Mesendoderm (in vitro differentiated cells): Measurements from ENCODE around the gene FLCN.
"Not testable (repeated sequence)": the region's sequence is repeated elsewhere in the genome, so short reads cannot be mapped to it uniquely, and the experiment has no call there.

ENCODE experiments used
- DNase-seq: peaks from one replicate; pipeline ENCODE4 v3.0.0; 2013
- H2AK5ac ChIP-seq: 2 replicates; pipeline ENCODE4 v1.6.1; 2013; ENCODE audit warnings: low read length, inconsistent platforms
- H2BK120ac ChIP-seq: 2 replicates; pipeline ENCODE4 v1.6.1; 2013; ENCODE audit warnings: low read depth, mild to moderate bottlenecking, low read length, moderate library complexity, mixed read lengths
- H2BK15ac ChIP-seq: replicated peaks from 2 replicates; pipeline ENCODE4 v1.6.1; 2013; ENCODE audit warnings: low read depth, mild to moderate bottlenecking, moderate library complexity
- H2BK5ac ChIP-seq: 2 replicates; pipeline ENCODE4 v1.6.1; 2013; ENCODE audit warnings: low read length, inconsistent platforms
- H3K18ac ChIP-seq: 2 replicates; pipeline ENCODE4 v1.6.1; 2013; ENCODE audit warnings: mild to moderate bottlenecking, low read length, mixed read lengths
- H3K23ac ChIP-seq: one replicate; pipeline ENCODE4 v1.6.1; 2013; ENCODE audit warnings: low read length
- H3K27ac ChIP-seq: 2 replicates; pipeline ENCODE4 v1.5.1; 2013; ENCODE audit warnings: low read depth, mild to moderate bottlenecking, inconsistent platforms, low read length, moderate library complexity
- H3K27me3 ChIP-seq: 2 replicates; pipeline ENCODE4 v1.6.1; 2013; ENCODE audit warnings: low read length, control low read depth, mild to moderate bottlenecking, inconsistent platforms; ENCODE audit not compliant: insufficient read depth, poor library complexity
- H3K36me3 ChIP-seq: 2 replicates; pipeline ENCODE4 v1.6.1; 2013; ENCODE audit warnings: low read length, inconsistent platforms; ENCODE audit not compliant: control insufficient read depth, insufficient read depth
- H3K4ac ChIP-seq: one replicate; pipeline ENCODE4 v1.6.1; 2013; ENCODE audit warnings: low read depth, mild to moderate bottlenecking, low read length, moderate library complexity
- H3K4me1 ChIP-seq: 2 replicates; pipeline ENCODE4 v1.6.1; 2013; ENCODE audit warnings: low read depth, low read length, inconsistent platforms; ENCODE audit not compliant: control insufficient read depth
- H3K4me2 ChIP-seq: 2 replicates; pipeline ENCODE4 v1.6.1; 2013; ENCODE audit warnings: low read length
- H3K4me3 ChIP-seq: 2 replicates; pipeline ENCODE4 v1.5.1; 2013; ENCODE audit warnings: mild to moderate bottlenecking, low read length
- H3K56ac ChIP-seq: one replicate; pipeline ENCODE4 v1.6.1; 2013; ENCODE audit warnings: low read length
- H3K79me1 ChIP-seq: 2 replicates; pipeline ENCODE4 v1.6.1; 2013; ENCODE audit warnings: low read length, inconsistent platforms
- H3K79me2 ChIP-seq: 2 replicates; pipeline ENCODE4 v1.6.1; 2013; ENCODE audit warnings: mild to moderate bottlenecking, low read length; ENCODE audit not compliant: control insufficient read depth, insufficient read depth
- H3K9ac ChIP-seq: 2 replicates; pipeline ENCODE4 v1.6.1; 2013; ENCODE audit warnings: low read length, inconsistent platforms
- H4K5ac ChIP-seq: one replicate; pipeline ENCODE4 v1.6.1; 2013; ENCODE audit warnings: low read length
- H4K8ac ChIP-seq: one replicate; pipeline ENCODE4 v1.6.1; 2013; ENCODE audit warnings: low read depth, mild to moderate bottlenecking, control low read depth, low read length, moderate library complexity
- WGBS: extraction: QIAGEN DNeasy Blood & Tissue Kit; methylation state at CpG from one replicate; pipeline ENCODE4 v1.1.7; 2013; ENCODE audit warnings: low lambda C conversion rate, missing lambda C conversion rate; ENCODE audit not compliant: insufficient coverage; ENCODE audit errors: extremely low coverage; 5-methylcytosine and 5-hydroxymethylcytosine counted together

Gene FLCN

DNA sequence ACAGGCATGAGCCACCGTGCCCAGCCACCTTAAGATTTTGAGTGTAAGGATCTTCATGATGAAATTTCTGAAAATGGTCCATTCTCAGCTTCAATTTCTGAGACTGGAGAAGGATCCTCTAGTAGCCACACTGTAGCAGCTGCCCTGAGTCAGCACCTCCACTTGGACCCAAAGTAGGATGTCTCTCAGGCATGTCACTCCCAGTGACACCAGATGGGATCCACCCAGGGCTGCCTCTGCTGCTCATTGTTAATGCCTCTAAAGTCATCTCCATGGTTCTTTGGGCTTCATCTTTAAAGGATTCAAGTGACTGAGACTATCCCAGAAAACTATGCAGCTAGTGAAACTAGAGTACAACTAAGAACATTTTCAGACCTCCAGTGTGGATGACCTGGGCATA, 38.7 kb downstream of the FLCN start:
- no peak overlapping the region for H3K18ac ChIP-seq
- no peak for DNase-seq
- no peak overlapping the region for H2BK5ac ChIP-seq
- no peaks in the 10 kb centered on the region for H3K79me1 ChIP-seq
- no peak overlapping the region for H3K27ac ChIP-seq
- H4K8ac ChIP-seq, result no peak overlapping the region
- no peaks in the 10 kb centered on the region for H3K27me3 ChIP-seq
- no peak overlapping the region for H3K9ac ChIP-seq
- no peaks in the 10 kb centered on the region for H3K4me1 ChIP-seq
- H3K23ac ChIP-seq, result no peak overlapping the region
- H3K4me2 ChIP-seq, result no peak overlapping the region
- H2BK120ac ChIP-seq, result no peak overlapping the region
- H4K5ac ChIP-seq, result no peak overlapping the region
- H3K36me3 ChIP-seq, result no peaks in the 10 kb centered on the region
- no peak overlapping the region for H2BK15ac ChIP-seq
- no peak overlapping the region for H3K4me3 ChIP-seq
- no peaks in the 10 kb centered on the region for H3K79me2 ChIP-seq
- H3K56ac ChIP-seq, result no peak overlapping the region
- H3K4ac ChIP-seq, result no peak overlapping the region
- H2AK5ac ChIP-seq, result no peak overlapping the region
- no CpG with 5 or more reads among the region's 1 CpG for WGBS

DNA sequence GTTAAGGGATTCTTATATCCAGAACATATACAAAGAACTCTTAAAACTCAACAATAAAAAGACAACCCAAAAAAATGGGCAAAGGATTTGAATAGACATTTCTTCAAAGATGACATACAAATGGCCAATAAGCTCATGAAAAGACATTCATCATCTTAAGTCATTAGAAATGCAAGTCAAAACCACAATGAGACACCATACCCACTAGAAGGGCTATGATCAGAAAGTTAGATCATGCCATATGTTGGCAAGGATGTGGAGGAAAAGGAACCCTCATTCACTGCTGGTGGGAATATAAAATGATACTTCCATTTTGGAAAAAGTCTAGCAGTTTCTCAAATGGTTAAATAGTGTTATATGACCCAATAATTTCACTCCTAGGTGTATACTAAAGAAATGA, 40.2 kb downstream of the FLCN start:
- H3K27me3 ChIP-seq, result no peaks in the 10 kb centered on the region
- H3K18ac ChIP-seq, result no peak overlapping the region
- H3K79me1 ChIP-seq, result no peaks in the 10 kb centered on the region
- H4K8ac ChIP-seq, result no peak overlapping the region
- H3K56ac ChIP-seq, result no peak overlapping the region
- no peak overlapping the region for H3K23ac ChIP-seq
- DNase-seq, result no peak
- no peak overlapping the region for H3K4ac ChIP-seq
- no peaks in the 10 kb centered on the region for H3K4me1 ChIP-seq
- H3K9ac ChIP-seq, result no peak overlapping the region
- no peak overlapping the region for H2BK120ac ChIP-seq
- no peak overlapping the region for H4K5ac ChIP-seq
- no peak overlapping the region for H3K4me2 ChIP-seq
- H2BK5ac ChIP-seq, result no peak overlapping the region
- H3K4me3 ChIP-seq, result no peak overlapping the region
- H3K36me3 ChIP-seq, result no peaks in the 10 kb centered on the region
- H2BK15ac ChIP-seq, result no peak overlapping the region
- no peak overlapping the region for H3K27ac ChIP-seq
- H3K79me2 ChIP-seq, result no peaks in the 10 kb centered on the region
- H2AK5ac ChIP-seq, result no peak overlapping the region

DNA sequence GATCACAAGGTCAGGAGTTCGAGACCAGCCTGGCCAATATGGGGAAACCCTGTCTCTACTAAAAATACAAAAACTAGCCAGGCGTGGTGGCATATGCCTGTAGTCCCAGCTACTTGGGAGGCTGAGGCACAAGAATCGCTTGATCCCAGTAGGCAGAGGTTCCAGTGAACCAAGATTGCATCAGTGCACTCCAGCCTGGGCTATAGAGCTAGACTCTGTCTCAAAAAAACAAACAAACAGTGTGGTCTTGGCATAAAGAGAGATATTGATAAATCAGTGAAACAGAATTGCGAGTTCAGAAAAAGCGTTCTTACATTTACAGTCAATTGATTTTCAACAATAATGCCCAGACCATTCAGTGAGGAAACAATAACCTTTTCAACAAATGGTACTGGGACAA, 41.5 kb downstream of the FLCN start:
- H2BK5ac ChIP-seq, H2AK5ac ChIP-seq, H3K79me2 ChIP-seq, H3K4ac ChIP-seq, H3K23ac ChIP-seq, H3K56ac ChIP-seq, H3K4me1 ChIP-seq, H3K4me3 ChIP-seq, H3K27me3 ChIP-seq, H4K8ac ChIP-seq, H3K9ac ChIP-seq, H3K79me1 ChIP-seq, DNase-seq, H3K36me3 ChIP-seq, H2BK120ac ChIP-seq, H3K27ac ChIP-seq, H2BK15ac ChIP-seq, H4K5ac ChIP-seq, H3K18ac ChIP-seq, H3K4me2 ChIP-seq: not testable (repeated sequence)
- WGBS, result no CpG with 5 or more reads among the region's 5 CpGs

DNA sequence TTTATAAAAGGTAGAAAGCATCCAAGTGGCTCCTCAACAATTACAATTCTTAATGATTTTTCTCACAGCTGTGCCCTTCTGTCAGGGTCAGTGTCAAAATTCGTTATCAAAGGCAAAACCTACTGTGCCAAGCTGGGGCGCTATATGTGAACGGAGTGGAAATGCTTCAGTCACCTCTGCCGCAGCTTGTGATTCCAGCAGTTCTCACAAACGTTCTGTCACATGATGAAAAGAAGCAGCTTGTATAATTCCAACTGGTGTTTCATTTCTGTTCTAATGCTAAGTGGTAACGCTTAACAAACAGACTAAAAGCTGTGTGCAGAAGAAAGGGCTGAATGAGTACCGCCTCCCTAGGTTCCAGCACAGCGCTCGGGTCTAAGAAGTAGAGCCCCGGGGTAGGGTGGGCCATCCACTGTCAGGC, 45.0 kb downstream of the FLCN start:
- H3K4ac ChIP-seq, result no peak overlapping the region
- no peak overlapping the region for H3K18ac ChIP-seq
- H3K4me1 ChIP-seq, result no peaks in the 10 kb centered on the region
- H2BK15ac ChIP-seq, result no peak overlapping the region
- H3K27ac ChIP-seq, result no peak overlapping the region
- H3K56ac ChIP-seq, result no peak overlapping the region
- DNase-seq, result no peak
- no peak overlapping the region for H3K23ac ChIP-seq
- no peaks in the 10 kb centered on the region for H3K27me3 ChIP-seq
- H3K36me3 ChIP-seq, result no peaks in the 10 kb centered on the region
- no peak overlapping the region for H2BK5ac ChIP-seq
- H3K4me3 ChIP-seq, result no peak overlapping the region
- no peak overlapping the region for H2AK5ac ChIP-seq
- no peak overlapping the region for H3K9ac ChIP-seq
- WGBS, result no CpG with 5 or more reads among the region's 10 CpGs
- H2BK120ac ChIP-seq, result no peak overlapping the region
- H3K4me2 ChIP-seq, result no peak overlapping the region
- no peak overlapping the region for H4K5ac ChIP-seq
- H3K79me1 ChIP-seq, result no peaks in the 10 kb centered on the region
- no peak overlapping the region for H4K8ac ChIP-seq
- H3K79me2 ChIP-seq, result no peaks in the 10 kb centered on the region

DNA sequence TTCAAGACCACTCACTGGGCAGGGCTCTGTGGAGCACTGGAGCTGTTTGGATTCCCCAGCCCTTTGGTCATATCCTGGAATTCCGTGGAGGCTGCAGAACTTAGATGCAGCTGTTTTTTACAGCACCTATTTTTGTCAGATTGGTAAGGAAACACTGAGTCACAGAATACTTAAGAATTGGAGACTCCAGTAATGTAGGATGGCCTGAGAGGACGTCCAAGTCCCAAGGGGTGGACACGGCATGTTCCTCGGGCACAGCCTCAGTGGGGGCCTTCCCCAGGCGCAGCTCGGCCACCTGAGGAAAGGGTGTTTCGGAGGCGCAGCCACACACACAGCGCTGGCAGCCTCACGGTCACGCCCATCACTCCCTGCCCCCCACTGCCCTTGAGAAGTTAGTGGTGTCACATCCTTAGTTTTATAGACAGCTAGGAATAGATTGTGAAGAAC, 45.6 kb downstream of the FLCN start:
- DNase-seq, result peak; percentile 35
- Histone ChIP-seq H3K27me3 (no peaks in the 10 kb centered on the region), H3K18ac (no peak overlapping the region), H3K4me3 (no peak overlapping the region), H2BK15ac (no peak overlapping the region), H3K9ac (no peak overlapping the region), H3K4me2 (no peak overlapping the region), H3K4ac (no peak overlapping the region), H2AK5ac (no peak overlapping the region), H3K56ac (no peak overlapping the region), H3K27ac (no peak overlapping the region), H3K79me2 (no peaks in the 10 kb centered on the region), H3K23ac (no peak overlapping the region), H3K36me3 (no peaks in the 10 kb centered on the region), H2BK5ac (no peak overlapping the region), H3K79me1 (no peaks in the 10 kb centered on the region), H2BK120ac (no peak overlapping the region), H3K4me1 (no peaks in the 10 kb centered on the region), H4K5ac (no peak overlapping the region), H4K8ac (no peak overlapping the region)
- WGBS, result no CpG with 5 or more reads among the region's 11 CpGs

DNA sequence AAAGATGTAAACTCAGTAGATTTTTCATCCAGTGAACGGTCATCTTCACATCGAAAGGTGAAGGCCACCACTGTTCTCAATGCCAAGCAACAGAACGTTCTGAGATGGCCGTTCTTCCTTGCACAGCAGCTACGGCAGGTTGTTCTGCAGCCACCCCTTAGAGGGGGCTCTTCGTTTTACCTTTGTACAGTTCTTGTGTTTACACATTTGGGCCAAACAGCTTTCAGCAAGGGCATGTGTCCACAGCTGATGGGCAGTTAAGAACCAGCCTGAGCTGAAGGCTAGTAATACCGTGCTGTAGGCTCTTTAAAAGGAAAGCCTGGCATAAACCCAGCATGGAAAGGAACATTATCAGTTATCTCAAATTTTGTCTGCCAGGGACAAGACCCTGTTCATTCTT, 46.8 kb downstream of the FLCN start:
- H2BK15ac ChIP-seq, result no peak overlapping the region
- no peaks in the 10 kb centered on the region for H3K79me2 ChIP-seq
- no peak overlapping the region for H4K5ac ChIP-seq
- H4K8ac ChIP-seq, result no peak overlapping the region
- no peak overlapping the region for H3K23ac ChIP-seq
- H3K56ac ChIP-seq, result no peak overlapping the region
- no peak overlapping the region for H2AK5ac ChIP-seq
- H3K4me2 ChIP-seq, result no peak overlapping the region
- H3K27ac ChIP-seq, result no peak overlapping the region
- H3K4me1 ChIP-seq, result no peaks in the 10 kb centered on the region
- H2BK120ac ChIP-seq, result no peak overlapping the region
- H3K36me3 ChIP-seq, result no peaks in the 10 kb centered on the region
- DNase-seq, result no peak
- H3K9ac ChIP-seq, result no peak overlapping the region
- no peak overlapping the region for H3K18ac ChIP-seq
- no peaks in the 10 kb centered on the region for H3K79me1 ChIP-seq
- no peak overlapping the region for H3K4me3 ChIP-seq
- no peaks in the 10 kb centered on the region for H3K27me3 ChIP-seq
- no peak overlapping the region for H2BK5ac ChIP-seq
- WGBS, result no CpG with 5 or more reads among the region's 7 CpGs
- no peak overlapping the region for H3K4ac ChIP-seq
